SK-N-SH (cell line): Measurements from ENCODE around the gene PTPRC.

Source experiments
- CTCF ChIP-seq: fragments of 200-600 bp; sonication (generic); IDR thresholded peaks from 2 replicates; pipeline ENCODE4 v1.6.1; 2017; ENCODE audit warnings: antibody characterized with exemption, mild to moderate bottlenecking, moderate library complexity
- IRF3 ChIP-seq: fragments of 150-350 bp; IDR thresholded peaks from 2 replicates; pipeline ENCODE4 v1.6.1; 2016; ENCODE audit warnings: mild to moderate bottlenecking, low read depth, low read length
- RAD21 ChIP-seq: IDR thresholded peaks from 2 replicates; pipeline ENCODE4 v1.6.1; 2012; ENCODE audit warnings: mild to moderate bottlenecking, low read length
- SMC3 ChIP-seq: IDR thresholded peaks from 2 replicates; pipeline ENCODE4 v1.6.1; 2012; ENCODE audit warnings: low read depth, low read length, improper control_type of control experiment
- YY1 ChIP-seq: IDR thresholded peaks from 2 replicates; pipeline ENCODE4 v1.4.0; 2012; ENCODE audit warnings: low read depth, mild to moderate bottlenecking

- TF ChIP-seq CTCF, result no peak
- no peak for TF ChIP-seq RAD21
- no peak for TF ChIP-seq YY1
- TF ChIP-seq IRF3, result no peak
- no peak for TF ChIP-seq SMC3
Measured at GRCh38 chr1:198687429-198687828, 48.6 kb downstream of the PTPRC start.
